Suprapubic skin (tissue), 4 donors: Measurements from ENCODE around the gene DNM3. TPM values are rescaled to one million over a fixed set of nuclear protein-coding genes. Genes with fewer than 3 reads are reported as not detected.

ENCODE experiments used
- DNase-seq, 2 donors: peaks; one replicate each; pipeline ENCODE4 v3.0.0-alpha.2; 2019; ENCODE audit warnings: low spot score in 2 of 2
- H3K27ac ChIP-seq: fragments of 200-600 bp; sonication (generic); one replicate; pipeline ENCODE4 v1.5.1; 2019
- H3K27me3 ChIP-seq: fragments of 200-600 bp; sonication (generic); one replicate; pipeline ENCODE4 v1.5.1; 2019
- H3K36me3 ChIP-seq: fragments of 200-600 bp; sonication (generic); one replicate; pipeline ENCODE4 v1.5.1; 2019
- H3K4me1 ChIP-seq: fragments of 200-600 bp; sonication (generic); one replicate; pipeline ENCODE4 v1.5.1; 2019
- H3K4me3 ChIP-seq: fragments of 200-600 bp; sonication (generic); one replicate; pipeline ENCODE4 v1.5.1; 2019; ENCODE audit warnings: mild to moderate bottlenecking
- H3K9me3 ChIP-seq: fragments of 200-600 bp; sonication (generic); one replicate; pipeline ENCODE4 v1.5.1; 2019
- EP300 ChIP-seq: sonication (generic); formaldehyde crosslinking; IDR thresholded peaks from one replicate; pipeline ENCODE4 v1.6.1; 2017; ENCODE audit warnings: antibody characterized with exemption
- POLR2A ChIP-seq, 2 donors: fragments of 450-650 bp; IDR thresholded peaks; one replicate each; pipeline ENCODE4 v1.6.1; 2017; ENCODE audit warnings: antibody characterized with exemption in 2 of 2, mild to moderate bottlenecking in 2 of 2, moderate library complexity in 2 of 2
- POLR2AphosphoS5 ChIP-seq, 3 donors: sonication (generic); formaldehyde crosslinking; IDR thresholded peaks; one replicate each; pipeline ENCODE4 v1.6.1; 2017; ENCODE audit warnings: antibody characterized with exemption in 3 of 3
- WGBS: methylation state at CpG from one replicate; pipeline ENCODE4 v1.1.5; 2018; 5-methylcytosine and 5-hydroxymethylcytosine counted together
- total RNA-seq, 4 donors: library from RNA; depleted of rRNA; stranded (reverse); fragments of >200 nt; gene quantifications; one replicate each; pipeline ENCODE4 v1.1.0, GENCODE V29; 2016
- TF ChIP-seq, protein P1 (sequence below), 2 donors: fragments of 200-600 bp in 1 of 2; fragments of 450-650 bp in 1 of 2; sonication (generic) in 1 of 2; IDR thresholded peaks; one replicate each; pipeline ENCODE4 v1.5.1; 2016 to 2019; ENCODE audit warnings: antibody characterized with exemption in 2 of 2, mild to moderate bottlenecking in 1 of 2, moderate library complexity in 1 of 2

Gene DNM3
- total RNA-seq, 4 donors from 2014 or later: 1.6 to 11.7 (median 3.7) TPM

- no peak overlapping the region for H3K4me3 ChIP-seq
- WGBS: 26% methylated on average over 9 of the region's 9 CpGs
- peak overlapping the region; percentile 85 for H3K27ac ChIP-seq
- DNase-seq: peak in 1 of 2 donors; percentile 74
- H3K27me3 ChIP-seq: no peaks in the 10 kb centered on the region
- H3K9me3 ChIP-seq: no peaks in the 10 kb centered on the region
- no peaks in the 10 kb centered on the region for H3K36me3 ChIP-seq
- TF ChIP-seq POLR2AphosphoS5 (IDR thresholded peaks at IDR 0.05) (peak in 2 of 3 donors; percentile 70 to 73), POLR2A (IDR thresholded peaks at IDR 0.05) (no peak)
- TF ChIP-seq, protein P1, sequence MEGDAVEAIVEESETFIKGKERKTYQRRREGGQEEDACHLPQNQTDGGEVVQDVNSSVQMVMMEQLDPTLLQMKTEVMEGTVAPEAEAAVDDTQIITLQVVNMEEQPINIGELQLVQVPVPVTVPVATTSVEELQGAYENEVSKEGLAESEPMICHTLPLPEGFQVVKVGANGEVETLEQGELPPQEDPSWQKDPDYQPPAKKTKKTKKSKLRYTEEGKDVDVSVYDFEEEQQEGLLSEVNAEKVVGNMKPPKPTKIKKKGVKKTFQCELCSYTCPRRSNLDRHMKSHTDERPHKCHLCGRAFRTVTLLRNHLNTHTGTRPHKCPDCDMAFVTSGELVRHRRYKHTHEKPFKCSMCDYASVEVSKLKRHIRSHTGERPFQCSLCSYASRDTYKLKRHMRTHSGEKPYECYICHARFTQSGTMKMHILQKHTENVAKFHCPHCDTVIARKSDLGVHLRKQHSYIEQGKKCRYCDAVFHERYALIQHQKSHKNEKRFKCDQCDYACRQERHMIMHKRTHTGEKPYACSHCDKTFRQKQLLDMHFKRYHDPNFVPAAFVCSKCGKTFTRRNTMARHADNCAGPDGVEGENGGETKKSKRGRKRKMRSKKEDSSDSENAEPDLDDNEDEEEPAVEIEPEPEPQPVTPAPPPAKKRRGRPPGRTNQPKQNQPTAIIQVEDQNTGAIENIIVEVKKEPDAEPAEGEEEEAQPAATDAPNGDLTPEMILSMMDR (IDR thresholded peaks at IDR 0.05): peak; percentile 30 to 67
- H3K4me1 ChIP-seq: peaks cover 45% of the 10 kb centered on the region
Measured at GRCh38 chr1:172398970-172399755, 557.9 kb downstream of the DNM3 start.

DNA sequence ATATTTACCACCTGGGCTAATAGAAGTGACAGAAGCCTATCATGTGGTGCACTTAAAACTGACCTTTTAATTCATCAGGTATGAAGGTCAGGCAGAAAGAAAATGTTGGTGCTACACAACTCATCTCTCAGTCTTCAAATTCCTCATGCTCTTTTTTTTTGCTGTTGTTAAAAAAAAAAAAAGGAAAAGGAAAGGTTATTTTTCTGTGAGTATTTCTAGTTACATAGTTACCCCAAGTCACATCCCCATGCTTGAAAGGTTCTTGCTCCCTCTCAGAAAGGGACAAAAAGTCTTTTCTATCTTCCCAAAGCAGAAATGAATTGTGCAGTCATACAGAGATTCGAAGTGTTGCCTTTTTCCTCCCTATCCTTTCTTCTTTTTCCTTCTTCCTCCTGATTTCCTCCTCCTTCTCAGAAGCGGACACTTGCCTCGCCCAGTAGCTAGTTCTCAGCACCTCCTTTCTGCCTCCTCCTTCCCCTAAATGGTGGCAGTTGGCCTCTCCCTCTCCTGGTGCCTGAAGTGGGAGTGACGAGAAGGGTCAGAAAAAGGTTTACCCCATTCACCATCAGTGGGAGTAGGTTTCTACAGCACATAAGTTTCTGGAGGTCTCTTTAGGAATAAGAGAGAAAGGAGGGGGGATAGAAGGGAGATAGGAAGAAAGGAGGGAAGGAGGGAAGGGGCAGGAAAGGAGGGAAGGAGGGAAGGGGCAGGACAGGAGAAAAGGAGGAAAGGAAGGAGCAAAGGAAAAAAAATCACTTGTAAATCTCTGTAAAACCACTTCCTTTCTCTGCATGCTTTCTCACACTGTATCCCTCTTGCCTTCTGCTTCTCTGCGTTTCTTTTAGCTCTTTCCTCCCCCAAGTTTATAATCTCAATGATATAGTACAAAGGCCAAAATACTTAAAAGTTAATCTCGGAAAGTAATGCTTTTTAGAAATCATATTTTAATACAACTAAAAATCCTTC is 558.7 kb downstream of the DNM3 start:
- no peaks in the 10 kb centered on the region for H3K27me3 ChIP-seq
- peak overlapping the region; percentile 60 for H3K27ac ChIP-seq
- TF ChIP-seq EP300 (no peak), POLR2AphosphoS5 (IDR thresholded peaks at IDR 0.05) (no peak), POLR2A (IDR thresholded peaks at IDR 0.05) (no peak)
- TF ChIP-seq, protein P1 (IDR thresholded peaks at IDR 0.05): no peak
- H3K36me3 ChIP-seq: no peaks in the 10 kb centered on the region
- H3K4me3 ChIP-seq: no peak overlapping the region
- peaks cover 38% of the 10 kb centered on the region for H3K4me1 ChIP-seq
- 66% methylated on average over 6 of the region's 6 CpGs for WGBS
- DNase-seq: no peak
- no peaks in the 10 kb centered on the region for H3K9me3 ChIP-seq

- 69% methylated on average over 1 of the region's 1 CpG for WGBS
- H3K4me1 ChIP-seq: peaks cover 38% of the 10 kb centered on the region
- no peak for TF ChIP-seq EP300
- TF ChIP-seq, protein P1 (IDR thresholded peaks at IDR 0.05): no peak
- H3K4me3 ChIP-seq: no peak overlapping the region
- H3K27ac ChIP-seq: no peak overlapping the region
- no peaks in the 10 kb centered on the region for H3K27me3 ChIP-seq
- DNase-seq: no peak
- H3K36me3 ChIP-seq: no peaks in the 10 kb centered on the region
- H3K9me3 ChIP-seq: no peaks in the 10 kb centered on the region
Measured at GRCh38 chr1:172400722-172401105, 559.4 kb downstream of the DNM3 start.

DNA sequence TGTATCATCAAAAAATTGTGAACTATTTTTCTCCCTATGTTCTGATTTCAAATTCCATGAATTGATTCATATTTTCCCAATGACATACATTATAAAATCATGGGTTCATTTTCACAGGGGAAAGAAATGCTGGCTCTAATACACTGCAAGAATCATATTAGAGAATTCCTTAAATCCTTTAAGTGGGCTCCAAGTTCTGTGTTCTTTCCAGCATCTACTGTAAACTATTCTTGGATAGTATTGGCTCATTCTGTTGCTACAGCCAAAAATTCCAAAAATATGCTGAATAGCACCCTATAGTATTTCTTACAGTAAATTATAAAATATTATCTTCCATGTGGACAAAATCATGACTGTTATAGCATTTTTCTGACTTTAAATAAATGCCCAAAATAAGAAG is 560.2 kb downstream of the DNM3 start:
- no peak overlapping the region for H3K27ac ChIP-seq
- peaks cover 38% of the 10 kb centered on the region for H3K4me1 ChIP-seq
- TF ChIP-seq, protein P1 (IDR thresholded peaks at IDR 0.05): no peak
- no peak for TF ChIP-seq EP300
- no peak for TF ChIP-seq POLR2AphosphoS5 (IDR thresholded peaks at IDR 0.05)
- TF ChIP-seq POLR2A (IDR thresholded peaks at IDR 0.05): no peak
- no peak for DNase-seq
- H3K9me3 ChIP-seq: no peaks in the 10 kb centered on the region
- no peak overlapping the region for H3K4me3 ChIP-seq
- no peaks in the 10 kb centered on the region for H3K36me3 ChIP-seq
- no peaks in the 10 kb centered on the region for H3K27me3 ChIP-seq

GRCh38 chr1:172401892-172402291 is 560.6 kb downstream of the DNM3 start:
- H3K27me3 ChIP-seq: no peaks in the 10 kb centered on the region
- H3K36me3 ChIP-seq: no peaks in the 10 kb centered on the region
- 94% methylated on average over 5 of the region's 5 CpGs for WGBS
- H3K4me1 ChIP-seq: peaks cover 38% of the 10 kb centered on the region
- no peak for DNase-seq
- no peak for TF ChIP-seq POLR2A (IDR thresholded peaks at IDR 0.05)
- TF ChIP-seq, protein P1 (IDR thresholded peaks at IDR 0.05): no peak
- TF ChIP-seq POLR2AphosphoS5 (IDR thresholded peaks at IDR 0.05): no peak
- no peaks in the 10 kb centered on the region for H3K9me3 ChIP-seq
- H3K4me3 ChIP-seq: no peak overlapping the region
- no peak overlapping the region for H3K27ac ChIP-seq
